LNCaP clone FGC (cell line): Measurements from ENCODE around the gene CUEDC1.

ENCODE experiments used
- DNase-seq: peaks from one replicate; pipeline ENCODE4 v3.0.0-alpha.2; 2011; ENCODE audit warnings: low read depth
- H3K4me3 ChIP-seq: 2 replicates; pipeline ENCODE4 v1.5.1; 2011; ENCODE audit warnings: mild to moderate bottlenecking, low read depth, low read length, control low read depth
- CTCF ChIP-seq: IDR thresholded peaks from 2 replicates; pipeline ENCODE4 v1.5.1; 2012; ENCODE audit warnings: mild to moderate bottlenecking; ENCODE audit not compliant: control insufficient read depth, insufficient read depth; ENCODE audit errors: extremely low read depth

CUEDC1 gene

GRCh38 chr17:57886020-57886419 is 69.2 kb downstream of the CUEDC1 start:
- TF ChIP-seq CTCF: no peak
- DNase-seq: no peak
- no peak overlapping the region for H3K4me3 ChIP-seq

GRCh38 chr17:57885148-57885915 is 69.9 kb downstream of the CUEDC1 start:
- no peak for TF ChIP-seq CTCF
- H3K4me3 ChIP-seq: no peak overlapping the region
- DNase-seq: no peak

- H3K4me3 ChIP-seq: no peak overlapping the region
- DNase-seq: no peak
- TF ChIP-seq CTCF: no peak
Measured at GRCh38 chr17:57881783-57882351, 73.3 kb downstream of the CUEDC1 start.

- no peak for TF ChIP-seq CTCF
- H3K4me3 ChIP-seq: no peak overlapping the region
- DNase-seq: no peak
Measured at GRCh38 chr17:57881143-57881542, 74.1 kb downstream of the CUEDC1 start.

GRCh38 chr17:57880086-57880456 is 75.1 kb downstream of the CUEDC1 start:
- H3K4me3 ChIP-seq: no peak overlapping the region
- TF ChIP-seq CTCF: no peak
- no peak for DNase-seq

GRCh38 chr17:57879437-57880085 is 75.7 kb downstream of the CUEDC1 start:
- no peak overlapping the region for H3K4me3 ChIP-seq
- TF ChIP-seq CTCF: no peak
- no peak for DNase-seq
